ENCODE results near the gene THEM5. TPM values are rescaled to one million over a fixed set of nuclear protein-coding genes. Genes with fewer than 3 reads are reported as not detected.
"Not testable (repeated sequence)": the region's sequence is repeated elsewhere in the genome, so short reads cannot be mapped to it uniquely, and the experiment has no call there.

The THEM5 gene
- polyA plus RNA-seq, 2 donors = 1.5 to 1.7 TPM

DNA sequence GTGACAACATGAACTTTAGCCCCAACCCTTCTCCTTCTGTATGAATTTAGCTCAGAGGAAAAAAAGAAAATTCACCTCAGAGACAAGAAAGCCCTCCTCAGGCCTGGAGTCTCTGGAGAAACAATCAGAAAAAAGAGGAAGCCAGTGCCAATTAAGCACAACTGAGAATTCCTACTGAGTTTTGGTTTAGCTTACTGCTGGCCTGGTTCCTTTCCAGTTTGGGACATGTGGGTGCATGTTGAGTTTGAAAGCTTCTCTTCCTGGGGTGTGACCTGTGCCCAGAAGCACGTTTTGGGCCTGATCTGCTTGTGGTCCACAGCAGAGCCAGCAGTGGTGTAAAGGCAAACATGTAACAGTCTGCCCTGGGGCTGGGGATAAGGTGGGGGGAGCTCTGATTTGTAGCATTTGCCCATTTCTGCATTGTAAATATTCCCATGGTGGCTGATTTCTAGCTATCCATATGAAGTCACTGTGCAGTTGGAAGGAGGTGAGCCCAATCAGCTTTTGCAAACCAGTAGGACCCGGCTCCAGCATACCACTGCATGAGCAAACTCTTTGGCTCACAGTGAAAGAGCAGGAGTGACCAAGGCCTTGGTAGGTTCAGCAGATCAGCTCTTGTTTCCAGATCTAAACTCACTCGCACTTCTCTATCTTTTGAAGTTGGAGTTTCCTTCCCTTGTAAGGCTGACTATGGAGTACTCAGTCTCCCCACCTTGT lies 4.7 kb upstream of the THEM5 start:
- H3K27ac ChIP-seq (ENCODE audit: low read depth in 2 of 2, low read length in 1 of 2) = peak overlapping the region; percentile 53 to 67
- no peak overlapping the region for H3K4me3 ChIP-seq (ENCODE audit: low read depth in 1 of 2, low read length in 2 of 2)
- no peaks in the 10 kb centered on the region for H3K36me3 ChIP-seq (ENCODE audit: control insufficient read depth in 2 of 2, insufficient read depth in 2 of 2, low read length in 1 of 2)
- 49 to 57% methylated on average over 3 of the region's 3 CpGs for WGBS, 2 donors
- no peaks in the 10 kb centered on the region for H3K9me3 ChIP-seq (ENCODE audit: control insufficient read depth in 2 of 2, insufficient read depth in 1 of 2, low read depth in 1 of 2, low read length in 1 of 2)
- peaks cover 6 to 25% of the 10 kb centered on the region in 2 donors for H3K4me1 ChIP-seq (ENCODE audit: control insufficient read depth in 2 of 2, insufficient read depth in 2 of 2, low read length in 1 of 2)
- H3K27me3 ChIP-seq (ENCODE audit: control insufficient read depth in 1 of 2, insufficient read depth in 2 of 2, low read length in 2 of 2) = no peaks in the 10 kb centered on the region

DNA sequence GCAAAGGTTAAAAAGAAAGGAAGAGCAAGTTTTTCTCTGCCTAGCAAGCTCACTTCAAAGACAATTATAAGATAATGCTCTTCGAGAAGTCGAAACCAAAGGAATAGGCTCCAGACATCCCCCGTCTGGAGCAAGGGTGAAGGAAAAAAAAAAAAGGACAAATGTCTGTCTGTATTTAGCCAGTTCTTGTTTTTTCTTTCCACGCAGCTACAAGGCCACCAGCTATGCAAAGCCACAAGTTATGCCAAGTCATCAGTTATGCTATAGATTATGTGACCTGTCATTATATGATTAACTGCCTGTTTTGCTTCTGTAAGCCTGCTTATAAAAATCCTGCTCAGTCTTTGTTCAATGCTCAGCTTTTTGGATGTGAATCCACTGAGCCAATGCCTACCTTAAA lies 2.4 kb upstream of the THEM5 start:
- WGBS, 2 donors = 23 to 36% methylated on average over 4 of the region's 4 CpGs
- Histone ChIP-seq H3K9me3 (ENCODE audit: control insufficient read depth in 2 of 2, insufficient read depth in 1 of 2, low read depth in 1 of 2, low read length in 1 of 2) (peaks cover 0 to 2% of the 10 kb centered on the region in 2 donors), H3K36me3 (ENCODE audit: control insufficient read depth in 2 of 2, insufficient read depth in 2 of 2, low read length in 1 of 2) (no peaks in the 10 kb centered on the region), H3K27ac (ENCODE audit: low read depth in 2 of 2, low read length in 1 of 2) (no peak overlapping the region), H3K4me3 (ENCODE audit: low read depth in 1 of 2, low read length in 2 of 2) (no peak overlapping the region), H3K4me1 (ENCODE audit: control insufficient read depth in 2 of 2, insufficient read depth in 2 of 2, low read length in 1 of 2) (peaks cover 8 to 20% of the 10 kb centered on the region in 2 donors), H3K27me3 (ENCODE audit: control insufficient read depth in 1 of 2, insufficient read depth in 2 of 2, low read length in 2 of 2) (no peaks in the 10 kb centered on the region)

DNA sequence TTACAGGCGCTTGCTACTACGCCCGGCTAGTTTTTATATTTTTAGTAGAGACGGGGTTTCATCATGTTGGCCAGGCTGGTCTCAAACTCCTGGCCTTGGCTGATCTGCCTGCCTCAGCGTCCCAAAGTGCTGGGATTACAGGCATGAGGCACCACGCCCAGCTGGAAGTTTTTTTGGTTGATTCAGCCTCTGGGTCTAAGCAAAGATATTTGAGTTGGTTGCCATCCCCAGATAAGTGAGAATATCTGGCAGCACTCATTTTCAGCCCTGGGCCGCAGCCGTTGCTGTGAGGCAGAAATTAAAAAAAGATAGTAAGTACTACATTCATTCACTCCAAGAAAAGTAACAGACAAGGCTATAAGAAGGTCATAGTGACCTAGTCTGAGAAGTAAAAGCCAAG lies 2.0 kb upstream of the THEM5 start:
- H3K4me3 ChIP-seq (ENCODE audit: low read depth in 1 of 2, low read length in 2 of 2); H3K27ac ChIP-seq (ENCODE audit: low read depth in 2 of 2, low read length in 1 of 2); H3K9me3 ChIP-seq (ENCODE audit: control insufficient read depth in 2 of 2, insufficient read depth in 1 of 2, low read depth in 1 of 2, low read length in 1 of 2); H3K36me3 ChIP-seq (ENCODE audit: control insufficient read depth in 2 of 2, insufficient read depth in 2 of 2, low read length in 1 of 2); H3K27me3 ChIP-seq (ENCODE audit: control insufficient read depth in 1 of 2, insufficient read depth in 2 of 2, low read length in 2 of 2): not testable (repeated sequence)
- WGBS, 2 donors = 51 to 70% methylated on average over 8 of the region's 8 CpGs
- H3K4me1 ChIP-seq (ENCODE audit: control insufficient read depth in 2 of 2, insufficient read depth in 2 of 2, low read length in 1 of 2) = peaks cover 8 to 17% of the 10 kb centered on the region in 2 donors

DNA sequence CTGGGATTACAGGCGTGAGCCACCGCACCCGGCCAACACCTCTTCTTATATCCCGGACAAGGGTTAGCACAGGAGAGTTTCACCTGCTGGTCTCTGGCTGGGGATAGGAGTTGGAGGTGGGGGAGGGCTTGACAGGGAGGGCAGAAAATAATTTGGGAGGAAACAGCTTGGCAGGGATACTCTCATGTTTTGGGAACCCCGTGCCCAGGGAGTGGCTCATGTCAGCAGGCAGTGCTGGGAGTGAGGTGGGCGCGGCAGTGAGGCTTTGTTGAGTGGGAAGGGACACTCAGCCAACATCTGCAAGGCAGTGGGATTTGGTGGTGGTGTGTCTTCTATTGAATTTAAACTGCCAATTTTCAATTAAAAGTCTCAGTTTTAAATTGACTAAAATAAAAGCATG lies 1.1 kb upstream of the THEM5 start:
- no peaks in the 10 kb centered on the region for H3K36me3 ChIP-seq (ENCODE audit: control insufficient read depth in 2 of 2, insufficient read depth in 2 of 2, low read length in 1 of 2)
- no peaks in the 10 kb centered on the region for H3K27me3 ChIP-seq (ENCODE audit: control insufficient read depth in 1 of 2, insufficient read depth in 2 of 2, low read length in 2 of 2)
- H3K4me1 ChIP-seq (ENCODE audit: control insufficient read depth in 2 of 2, insufficient read depth in 2 of 2, low read length in 1 of 2) = peaks cover 6 to 12% of the 10 kb centered on the region in 2 donors
- no peak overlapping the region for H3K27ac ChIP-seq (ENCODE audit: low read depth in 2 of 2, low read length in 1 of 2)
- 76 to 77% methylated on average over 7 of the region's 7 CpGs for WGBS, 2 donors
- H3K4me3 ChIP-seq (ENCODE audit: low read depth in 1 of 2, low read length in 2 of 2) = no peak overlapping the region
- peaks cover 0 to 2% of the 10 kb centered on the region in 2 donors for H3K9me3 ChIP-seq (ENCODE audit: control insufficient read depth in 2 of 2, insufficient read depth in 1 of 2, low read depth in 1 of 2, low read length in 1 of 2)

DNA sequence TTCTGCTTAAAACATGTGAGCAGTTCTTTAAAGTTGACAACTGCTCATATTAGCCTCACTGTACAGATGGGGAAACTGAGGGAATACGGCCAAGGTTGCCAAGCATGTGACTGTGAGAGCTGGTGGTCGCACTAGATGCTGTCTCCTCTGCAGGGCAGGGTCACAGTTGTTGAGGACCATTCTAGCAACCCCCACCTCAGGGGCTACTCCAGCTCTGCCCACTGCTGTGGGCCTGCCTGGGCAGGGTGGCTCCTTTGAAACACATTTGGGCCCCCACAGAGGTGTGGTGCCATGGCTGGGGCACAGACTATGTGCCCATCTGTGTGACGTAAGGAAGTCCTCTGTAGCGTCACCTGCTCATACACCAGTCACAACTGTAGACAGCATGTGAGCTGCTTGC lies 779 bp downstream of the THEM5 start:
- H3K9me3 ChIP-seq (ENCODE audit: control insufficient read depth in 2 of 2, insufficient read depth in 1 of 2, low read depth in 1 of 2, low read length in 1 of 2) = peaks cover 0 to 2% of the 10 kb centered on the region in 2 donors
- 88 to 93% methylated on average over 4 of the region's 4 CpGs for WGBS, 2 donors
- H3K4me1 ChIP-seq (ENCODE audit: control insufficient read depth in 2 of 2, insufficient read depth in 2 of 2, low read length in 1 of 2) = peaks cover 6 to 7% of the 10 kb centered on the region in 2 donors
- no peak overlapping the region for H3K4me3 ChIP-seq (ENCODE audit: low read depth in 1 of 2, low read length in 2 of 2)
- H3K27ac ChIP-seq (ENCODE audit: low read depth in 2 of 2, low read length in 1 of 2) = no peak overlapping the region
- no peaks in the 10 kb centered on the region for H3K27me3 ChIP-seq (ENCODE audit: control insufficient read depth in 1 of 2, insufficient read depth in 2 of 2, low read length in 2 of 2)
- no peaks in the 10 kb centered on the region for H3K36me3 ChIP-seq (ENCODE audit: control insufficient read depth in 2 of 2, insufficient read depth in 2 of 2, low read length in 1 of 2)

DNA sequence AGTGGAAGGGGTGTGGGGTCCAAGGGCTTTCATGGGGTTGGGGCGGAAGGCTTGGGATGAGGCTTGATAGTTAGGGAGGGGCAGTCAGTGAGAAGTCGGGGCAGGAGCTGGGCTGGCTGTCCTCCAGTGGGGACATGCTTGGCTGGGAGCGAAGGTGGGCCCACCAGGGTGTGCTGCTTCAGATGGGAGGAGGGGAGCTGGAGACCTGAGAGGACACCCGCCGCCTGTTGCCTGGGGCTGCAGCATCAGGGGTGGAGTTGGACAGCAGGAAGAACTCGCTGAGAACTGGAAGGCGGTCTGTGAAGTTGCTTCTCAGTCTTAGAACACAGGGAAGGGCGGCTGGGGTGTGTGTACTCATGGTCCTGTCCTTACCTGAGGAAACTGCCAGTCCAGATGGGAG lies 1.6 kb downstream of the THEM5 start:
- Histone ChIP-seq H3K4me3 (ENCODE audit: low read depth in 1 of 2, low read length in 2 of 2) (no peak overlapping the region), H3K9me3 (ENCODE audit: control insufficient read depth in 2 of 2, insufficient read depth in 1 of 2, low read depth in 1 of 2, low read length in 1 of 2) (peaks cover 0 to 2% of the 10 kb centered on the region in 2 donors), H3K4me1 (ENCODE audit: control insufficient read depth in 2 of 2, insufficient read depth in 2 of 2, low read length in 1 of 2) (peaks cover 3 to 6% of the 10 kb centered on the region in 2 donors), H3K27ac (ENCODE audit: low read depth in 2 of 2, low read length in 1 of 2) (no peak overlapping the region), H3K27me3 (ENCODE audit: control insufficient read depth in 1 of 2, insufficient read depth in 2 of 2, low read length in 2 of 2) (no peaks in the 10 kb centered on the region), H3K36me3 (ENCODE audit: control insufficient read depth in 2 of 2, insufficient read depth in 2 of 2, low read length in 1 of 2) (no peaks in the 10 kb centered on the region)
- WGBS, 2 donors = 73 to 79% methylated on average over 8 of the region's 8 CpGs

DNA sequence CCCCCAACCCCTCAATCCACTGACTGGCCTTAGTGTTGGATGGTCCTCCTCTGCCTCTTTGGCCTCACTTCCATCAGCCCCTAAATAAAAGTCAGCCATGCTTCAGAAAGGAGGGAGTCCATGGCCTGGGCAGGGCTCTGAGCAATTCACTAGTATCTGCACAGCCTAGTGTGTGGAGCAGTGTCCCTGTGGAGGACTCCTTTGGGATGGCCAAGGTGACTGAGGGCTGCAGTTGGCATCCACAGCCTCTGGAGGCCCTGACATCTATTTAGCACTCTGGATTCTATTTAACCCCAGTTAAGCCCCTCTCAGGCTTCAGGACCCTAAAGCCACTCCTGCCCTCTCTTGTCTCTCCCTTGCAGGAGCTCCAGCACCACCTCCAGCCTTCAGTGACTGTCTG lies 3.6 kb downstream of the THEM5 start:
- no peak overlapping the region for H3K4me3 ChIP-seq (ENCODE audit: low read depth in 1 of 2, low read length in 2 of 2)
- peaks cover 3 to 6% of the 10 kb centered on the region in 2 donors for H3K4me1 ChIP-seq (ENCODE audit: control insufficient read depth in 2 of 2, insufficient read depth in 2 of 2, low read length in 1 of 2)
- no peaks in the 10 kb centered on the region for H3K27me3 ChIP-seq (ENCODE audit: control insufficient read depth in 1 of 2, insufficient read depth in 2 of 2, low read length in 2 of 2)

DNA sequence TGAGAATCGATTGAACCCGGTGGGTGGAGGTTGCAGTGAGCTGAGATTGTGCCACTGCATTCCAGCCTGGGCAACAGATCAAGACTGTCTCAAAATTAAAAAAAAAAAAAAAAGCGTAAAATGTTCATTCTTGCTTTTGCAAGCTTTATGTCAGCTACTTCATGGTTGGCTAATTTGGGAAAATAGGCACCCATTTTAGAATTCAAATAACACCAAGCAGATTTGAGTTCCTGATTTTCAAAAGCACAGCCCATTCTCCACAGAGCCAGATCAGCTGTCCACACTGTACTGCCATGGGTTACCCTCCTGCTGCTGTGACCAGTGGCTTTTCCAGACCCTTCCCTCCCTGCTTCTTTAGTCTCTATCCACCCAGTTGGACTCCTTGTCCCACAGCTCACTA lies 4.4 kb downstream of the THEM5 start:
- no peaks in the 10 kb centered on the region for H3K36me3 ChIP-seq (ENCODE audit: control insufficient read depth in 2 of 2, insufficient read depth in 2 of 2, low read length in 1 of 2)
- no peaks in the 10 kb centered on the region for H3K27me3 ChIP-seq (ENCODE audit: control insufficient read depth in 1 of 2, insufficient read depth in 2 of 2, low read length in 2 of 2)
- peaks cover 0 to 2% of the 10 kb centered on the region in 2 donors for H3K9me3 ChIP-seq (ENCODE audit: control insufficient read depth in 2 of 2, insufficient read depth in 1 of 2, low read depth in 1 of 2, low read length in 1 of 2)
- H3K4me3 ChIP-seq (ENCODE audit: low read depth in 1 of 2, low read length in 2 of 2) = no peak overlapping the region
- peaks cover 3 to 6% of the 10 kb centered on the region in 2 donors for H3K4me1 ChIP-seq (ENCODE audit: control insufficient read depth in 2 of 2, insufficient read depth in 2 of 2, low read length in 1 of 2)
- H3K27ac ChIP-seq (ENCODE audit: low read depth in 2 of 2, low read length in 1 of 2) = no peak overlapping the region
- 41 to 48% methylated on average over 3 of the region's 3 CpGs for WGBS, 2 donors

More for the DNA sequence above, 3.6 kb downstream of the THEM5 start:
- Histone ChIP-seq H3K27ac (ENCODE audit: low read depth in 2 of 2, low read length in 1 of 2) (no peak overlapping the region), H3K9me3 (ENCODE audit: control insufficient read depth in 2 of 2, insufficient read depth in 1 of 2, low read depth in 1 of 2, low read length in 1 of 2) (peaks cover 0 to 2% of the 10 kb centered on the region in 2 donors), H3K36me3 (ENCODE audit: control insufficient read depth in 2 of 2, insufficient read depth in 2 of 2, low read length in 1 of 2) (no peaks in the 10 kb centered on the region)

DNA sequence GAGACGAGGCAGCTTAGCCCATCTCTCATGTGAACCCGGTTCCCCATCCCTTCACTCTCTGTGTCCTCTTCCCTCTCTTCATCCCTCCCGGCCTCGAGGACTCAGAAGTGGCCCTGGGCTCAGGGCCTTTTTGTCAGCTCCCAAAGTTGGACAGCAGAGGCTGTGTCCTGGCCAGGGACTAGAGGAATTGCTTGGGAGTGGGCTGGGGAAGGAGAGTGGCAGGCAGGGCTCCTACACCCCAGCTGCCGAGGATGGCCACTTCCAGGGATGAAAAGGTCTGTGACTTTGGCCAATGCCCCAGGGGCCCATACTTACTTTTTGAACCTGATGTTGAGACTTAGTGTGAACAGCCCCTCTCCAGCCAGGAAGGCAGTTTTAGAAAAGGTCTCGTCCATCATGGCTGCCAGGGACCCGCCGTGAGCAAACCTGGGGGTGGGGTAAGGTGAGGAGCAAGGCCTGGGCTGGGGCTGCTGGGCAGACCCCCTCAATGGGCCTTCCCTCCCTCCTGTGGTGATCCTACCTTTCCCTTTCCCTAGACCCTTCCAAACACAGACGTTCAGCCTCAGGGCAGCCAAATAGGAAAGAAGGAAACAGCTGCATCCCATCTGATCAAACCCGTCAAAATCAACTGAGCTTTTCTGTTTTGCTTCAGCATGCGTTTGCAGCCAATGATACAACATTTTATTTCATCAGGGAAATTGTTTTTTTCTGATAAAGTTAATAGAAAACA lies 5.5 kb downstream of the THEM5 start:
- H3K27ac ChIP-seq (ENCODE audit: low read depth in 2 of 2, low read length in 1 of 2) = no peak overlapping the region
- H3K36me3 ChIP-seq (ENCODE audit: control insufficient read depth in 2 of 2, insufficient read depth in 2 of 2, low read length in 1 of 2) = no peaks in the 10 kb centered on the region
- H3K4me1 ChIP-seq (ENCODE audit: control insufficient read depth in 2 of 2, insufficient read depth in 2 of 2, low read length in 1 of 2) = peaks cover 0 to under 1% of the 10 kb centered on the region in 2 donors
- 64 to 69% methylated on average over 11 of the region's 11 CpGs for WGBS, 2 donors
- no peak overlapping the region for H3K4me3 ChIP-seq (ENCODE audit: low read depth in 1 of 2, low read length in 2 of 2)
- H3K9me3 ChIP-seq (ENCODE audit: control insufficient read depth in 2 of 2, insufficient read depth in 1 of 2, low read depth in 1 of 2, low read length in 1 of 2) = peaks cover 0 to 2% of the 10 kb centered on the region in 2 donors
- H3K27me3 ChIP-seq (ENCODE audit: control insufficient read depth in 1 of 2, insufficient read depth in 2 of 2, low read length in 2 of 2) = no peaks in the 10 kb centered on the region

All from esophagus (tissue), 2 donors.